NB4 (cell line): ENCODE results near the gene ANO9.

ENCODE experiments used
- CTCF ChIP-seq: IDR thresholded peaks from one replicate; pipeline ENCODE4 v1.5.1; 2012; ENCODE audit warnings: low read depth, low read length
- MAX ChIP-seq: IDR thresholded peaks from 2 replicates; pipeline ENCODE4 v1.6.1; 2011; ENCODE audit warnings: low read depth, low read length
- POLR2A ChIP-seq: IDR thresholded peaks from 2 replicates; pipeline ENCODE4 v1.6.1; 2011; ENCODE audit warnings: mild to moderate bottlenecking; ENCODE audit not compliant: insufficient read length; ENCODE audit errors: extremely low read depth

- no peak for TF ChIP-seq CTCF
- no peak for TF ChIP-seq MAX
- TF ChIP-seq POLR2A: no peak
Measured at GRCh38 chr11:442611-443081, 835 bp upstream of the ANO9 start.
